OCI-LY1 (cell line): ENCODE data around the gene LMO1.

Experiments used
- H2AFZ ChIP-seq: fragments of 200-600 bp; sonication (generic), shearing (Covaris generic); 2 replicates; pipeline ENCODE4 v1.6.0; 2014; ENCODE audit warnings: antibody characterized with exemption, mild to moderate bottlenecking, low read length
- H3F3A ChIP-seq: fragments of 200-600 bp; sonication (generic), shearing (Covaris generic); 2 replicates; pipeline ENCODE4 v1.6.0; 2014; ENCODE audit warnings: mild to moderate bottlenecking, antibody characterized with exemption, low read length, moderate library complexity; ENCODE audit not compliant: insufficient read depth
- H3K27ac ChIP-seq: fragments of 200-600 bp; sonication (generic); 2 replicates; pipeline ENCODE4 v1.5.1; 2014; ENCODE audit warnings: low read length, mixed run types, mild to moderate bottlenecking, low read depth; ENCODE audit not compliant: poor library complexity, severe bottlenecking
- H3K27me3 ChIP-seq: fragments of 200-600 bp; sonication (generic); 2 replicates; pipeline ENCODE4 v1.6.0; 2014; ENCODE audit warnings: antibody characterized with exemption, mild to moderate bottlenecking, low read length, moderate library complexity; ENCODE audit not compliant: insufficient read depth
- H3K36me3 ChIP-seq: fragments of 200-600 bp; sonication (generic); 2 replicates; pipeline ENCODE4 v1.6.1; 2014; ENCODE audit warnings: mild to moderate bottlenecking, antibody characterized with exemption, low read length, moderate library complexity, mixed read lengths; ENCODE audit not compliant: insufficient read depth
- H3K4me1 ChIP-seq: fragments of 200-600 bp; sonication (generic); 2 replicates; pipeline ENCODE4 v1.5.1; 2014; ENCODE audit warnings: mild to moderate bottlenecking, low read length, moderate library complexity; ENCODE audit not compliant: insufficient read depth, severe bottlenecking
- H3K4me2 ChIP-seq: fragments of 200-600 bp; sonication (generic), shearing (Covaris generic); 2 replicates; pipeline ENCODE4 v1.6.1; 2014; ENCODE audit warnings: low read length
- H3K4me3 ChIP-seq: fragments of 200-600 bp; sonication (generic); 2 replicates; pipeline ENCODE4 v1.5.1; 2014; ENCODE audit warnings: low read length, low read depth, mild to moderate bottlenecking, mixed read lengths; ENCODE audit not compliant: poor library complexity, severe bottlenecking
- H3K79me2 ChIP-seq: fragments of 200-600 bp; shearing (Covaris generic); 2 replicates; pipeline ENCODE4 v1.6.1; 2016; ENCODE audit warnings: mixed run types, low read length, mixed read lengths; ENCODE audit not compliant: insufficient read depth
- H3K9ac ChIP-seq: fragments of 200-600 bp; sonication (generic), shearing (Covaris generic); 2 replicates; pipeline ENCODE4 v1.6.1; 2014; ENCODE audit warnings: mild to moderate bottlenecking, low read length, mixed read lengths
- H3K9me2 ChIP-seq: fragments of 200-600 bp; sonication (generic), shearing (Covaris generic); 2 replicates; pipeline ENCODE4 v1.6.1; 2014; ENCODE audit warnings: low read depth, mild to moderate bottlenecking, low read length, mixed read lengths
- H3K9me3 ChIP-seq: fragments of 200-600 bp; shearing (Covaris generic); 2 replicates; pipeline ENCODE4 v1.6.1; 2014; ENCODE audit warnings: low read length, mixed read lengths
- H4K20me1 ChIP-seq: fragments of 200-600 bp; sonication (generic), shearing (Covaris generic); 2 replicates; pipeline ENCODE4 v1.6.0; 2016; ENCODE audit warnings: mild to moderate bottlenecking, low read length; ENCODE audit not compliant: insufficient read depth
- EZH2 ChIP-seq: fragments of 200-600 bp; sonication (generic), shearing (Covaris generic); IDR thresholded peaks from 2 replicates; pipeline ENCODE4 v1.8.0; 2017; ENCODE audit warnings: borderline replicate concordance, mixed run types, mild to moderate bottlenecking, antibody characterized with exemption, low read length, moderate library complexity, mixed read lengths
- TF ChIP-seq, protein P1 (sequence below): fragments of 200-600 bp; sonication (generic), shearing (Covaris generic); IDR thresholded peaks from 2 replicates; pipeline ENCODE4 v1.5.1; 2017; ENCODE audit warnings: mild to moderate bottlenecking, antibody characterized with exemption, low read length, moderate library complexity, mixed read lengths

Gene LMO1

DNA sequence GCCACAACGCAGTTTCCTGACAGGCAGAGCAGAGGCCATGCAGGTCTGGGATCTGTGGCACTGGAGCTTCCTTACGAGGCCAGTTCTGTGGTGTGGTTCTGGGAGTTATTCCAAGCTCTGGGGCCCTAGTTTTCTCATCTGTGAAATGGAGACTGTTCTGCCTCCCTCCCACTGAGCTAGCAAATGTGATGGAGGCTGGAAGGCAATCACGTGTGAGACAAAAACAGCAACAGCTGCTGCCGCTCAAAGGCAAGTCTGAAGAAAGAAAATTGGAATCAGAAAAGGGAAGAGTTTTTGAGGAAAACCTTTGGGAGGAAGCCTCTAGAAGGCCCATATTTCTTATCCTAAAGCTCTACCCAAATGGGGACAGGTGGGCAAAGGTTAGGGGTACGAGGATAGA lies 86.5 kb downstream of the LMO1 start:
- H3K4me1 ChIP-seq = no peaks in the 10 kb centered on the region
- no peak for TF ChIP-seq EZH2
- TF ChIP-seq, protein P1, sequence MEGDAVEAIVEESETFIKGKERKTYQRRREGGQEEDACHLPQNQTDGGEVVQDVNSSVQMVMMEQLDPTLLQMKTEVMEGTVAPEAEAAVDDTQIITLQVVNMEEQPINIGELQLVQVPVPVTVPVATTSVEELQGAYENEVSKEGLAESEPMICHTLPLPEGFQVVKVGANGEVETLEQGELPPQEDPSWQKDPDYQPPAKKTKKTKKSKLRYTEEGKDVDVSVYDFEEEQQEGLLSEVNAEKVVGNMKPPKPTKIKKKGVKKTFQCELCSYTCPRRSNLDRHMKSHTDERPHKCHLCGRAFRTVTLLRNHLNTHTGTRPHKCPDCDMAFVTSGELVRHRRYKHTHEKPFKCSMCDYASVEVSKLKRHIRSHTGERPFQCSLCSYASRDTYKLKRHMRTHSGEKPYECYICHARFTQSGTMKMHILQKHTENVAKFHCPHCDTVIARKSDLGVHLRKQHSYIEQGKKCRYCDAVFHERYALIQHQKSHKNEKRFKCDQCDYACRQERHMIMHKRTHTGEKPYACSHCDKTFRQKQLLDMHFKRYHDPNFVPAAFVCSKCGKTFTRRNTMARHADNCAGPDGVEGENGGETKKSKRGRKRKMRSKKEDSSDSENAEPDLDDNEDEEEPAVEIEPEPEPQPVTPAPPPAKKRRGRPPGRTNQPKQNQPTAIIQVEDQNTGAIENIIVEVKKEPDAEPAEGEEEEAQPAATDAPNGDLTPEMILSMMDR = no peak
- H3F3A ChIP-seq = no peaks in the 10 kb centered on the region
- no peaks in the 10 kb centered on the region for H4K20me1 ChIP-seq
- no peak overlapping the region for H3K27ac ChIP-seq
- no peaks in the 10 kb centered on the region for H3K27me3 ChIP-seq
- H3K4me3 ChIP-seq = no peak overlapping the region
- no peak overlapping the region for H2AFZ ChIP-seq
- no peaks in the 10 kb centered on the region for H3K79me2 ChIP-seq
- no peaks in the 10 kb centered on the region for H3K36me3 ChIP-seq
- H3K4me2 ChIP-seq = no peak overlapping the region
- H3K9ac ChIP-seq = no peak overlapping the region
- H3K9me3 ChIP-seq = no peaks in the 10 kb centered on the region
- no peaks in the 10 kb centered on the region for H3K9me2 ChIP-seq
